OCI-LY1 (cell line): Measurements from ENCODE around the gene L3MBTL3.
"Not testable (repeated sequence)": the region's sequence is repeated elsewhere in the genome, so short reads cannot be mapped to it uniquely, and the experiment has no call there.

Experiments
- H2AFZ ChIP-seq: fragments of 200-600 bp; sonication (generic), shearing (Covaris generic); 2 replicates; pipeline ENCODE4 v1.6.0; 2014; ENCODE audit warnings: antibody characterized with exemption, mild to moderate bottlenecking, low read length
- H3F3A ChIP-seq: fragments of 200-600 bp; sonication (generic), shearing (Covaris generic); 2 replicates; pipeline ENCODE4 v1.6.0; 2014; ENCODE audit warnings: mild to moderate bottlenecking, antibody characterized with exemption, low read length, moderate library complexity; ENCODE audit not compliant: insufficient read depth
- H3K27ac ChIP-seq: fragments of 200-600 bp; sonication (generic); 2 replicates; pipeline ENCODE4 v1.5.1; 2014; ENCODE audit warnings: low read length, mixed run types, mild to moderate bottlenecking, low read depth; ENCODE audit not compliant: poor library complexity, severe bottlenecking
- H3K27me3 ChIP-seq: fragments of 200-600 bp; sonication (generic); 2 replicates; pipeline ENCODE4 v1.6.0; 2014; ENCODE audit warnings: antibody characterized with exemption, mild to moderate bottlenecking, low read length, moderate library complexity; ENCODE audit not compliant: insufficient read depth
- H3K36me3 ChIP-seq: fragments of 200-600 bp; sonication (generic); 2 replicates; pipeline ENCODE4 v1.6.1; 2014; ENCODE audit warnings: mild to moderate bottlenecking, antibody characterized with exemption, low read length, moderate library complexity, mixed read lengths; ENCODE audit not compliant: insufficient read depth
- H3K4me1 ChIP-seq: fragments of 200-600 bp; sonication (generic); 2 replicates; pipeline ENCODE4 v1.5.1; 2014; ENCODE audit warnings: mild to moderate bottlenecking, low read length, moderate library complexity; ENCODE audit not compliant: insufficient read depth, severe bottlenecking
- H3K4me2 ChIP-seq: fragments of 200-600 bp; sonication (generic), shearing (Covaris generic); 2 replicates; pipeline ENCODE4 v1.6.1; 2014; ENCODE audit warnings: low read length
- H3K4me3 ChIP-seq: fragments of 200-600 bp; sonication (generic); 2 replicates; pipeline ENCODE4 v1.5.1; 2014; ENCODE audit warnings: low read length, low read depth, mild to moderate bottlenecking, mixed read lengths; ENCODE audit not compliant: poor library complexity, severe bottlenecking
- H3K79me2 ChIP-seq: fragments of 200-600 bp; shearing (Covaris generic); 2 replicates; pipeline ENCODE4 v1.6.1; 2016; ENCODE audit warnings: mixed run types, low read length, mixed read lengths; ENCODE audit not compliant: insufficient read depth
- H3K9ac ChIP-seq: fragments of 200-600 bp; sonication (generic), shearing (Covaris generic); 2 replicates; pipeline ENCODE4 v1.6.1; 2014; ENCODE audit warnings: mild to moderate bottlenecking, low read length, mixed read lengths
- H3K9me2 ChIP-seq: fragments of 200-600 bp; sonication (generic), shearing (Covaris generic); 2 replicates; pipeline ENCODE4 v1.6.1; 2014; ENCODE audit warnings: low read depth, mild to moderate bottlenecking, low read length, mixed read lengths
- H3K9me3 ChIP-seq: fragments of 200-600 bp; shearing (Covaris generic); 2 replicates; pipeline ENCODE4 v1.6.1; 2014; ENCODE audit warnings: low read length, mixed read lengths
- H4K20me1 ChIP-seq: fragments of 200-600 bp; sonication (generic), shearing (Covaris generic); 2 replicates; pipeline ENCODE4 v1.6.0; 2016; ENCODE audit warnings: mild to moderate bottlenecking, low read length; ENCODE audit not compliant: insufficient read depth
- CTCF ChIP-seq: fragments of 200-600 bp; sonication (generic), shearing (Covaris generic); IDR thresholded peaks from 2 replicates; pipeline ENCODE4 v1.5.1; 2017; ENCODE audit warnings: mild to moderate bottlenecking, antibody characterized with exemption, low read length, moderate library complexity, mixed read lengths
- EZH2 ChIP-seq: fragments of 200-600 bp; sonication (generic), shearing (Covaris generic); IDR thresholded peaks from 2 replicates; pipeline ENCODE4 v1.8.0; 2017; ENCODE audit warnings: borderline replicate concordance, mixed run types, mild to moderate bottlenecking, antibody characterized with exemption, low read length, moderate library complexity, mixed read lengths

Gene L3MBTL3

GRCh38 chr6:130143709-130144108, 125.3 kb downstream of the L3MBTL3 start:
- H3K4me2 ChIP-seq, result no peak overlapping the region

GRCh38 chr6:130147111-130147510, 128.7 kb downstream of the L3MBTL3 start:
- Histone ChIP-seq H3K9me2 (no peaks in the 10 kb centered on the region), H3K9ac (no peak overlapping the region), H3K4me2 (no peak overlapping the region), H3K27me3 (no peaks in the 10 kb centered on the region), H2AFZ (no peak overlapping the region), H3F3A (no peaks in the 10 kb centered on the region), H3K4me1 (no peaks in the 10 kb centered on the region), H3K27ac (no peak overlapping the region), H3K79me2 (no peaks in the 10 kb centered on the region), H3K36me3 (no peaks in the 10 kb centered on the region), H4K20me1 (no peaks in the 10 kb centered on the region), H3K9me3 (no peaks in the 10 kb centered on the region), H3K4me3 (no peak overlapping the region)
- TF ChIP-seq EZH2 (no peak), CTCF (no peak)

More at GRCh38 chr6:130143709-130144108, 125.3 kb downstream of the L3MBTL3 start:
- Histone ChIP-seq H3K27ac (no peak overlapping the region), H4K20me1 (no peaks in the 10 kb centered on the region), H3K4me1 (no peaks in the 10 kb centered on the region), H2AFZ (no peak overlapping the region), H3K4me3 (no peak overlapping the region), H3F3A (no peaks in the 10 kb centered on the region), H3K27me3 (no peaks in the 10 kb centered on the region), H3K9ac (no peak overlapping the region), H3K9me3 (no peaks in the 10 kb centered on the region), H3K9me2 (no peaks in the 10 kb centered on the region), H3K79me2 (no peaks in the 10 kb centered on the region), H3K36me3 (no peaks in the 10 kb centered on the region)
- TF ChIP-seq CTCF, result no peak
- no peak for TF ChIP-seq EZH2

GRCh38 chr6:130148181-130148580, 129.8 kb downstream of the L3MBTL3 start:
- no peak overlapping the region for H3K4me3 ChIP-seq
- H3K9me3 ChIP-seq, result no peaks in the 10 kb centered on the region
- no peaks in the 10 kb centered on the region for H3K36me3 ChIP-seq
- H4K20me1 ChIP-seq, result no peaks in the 10 kb centered on the region
- no peaks in the 10 kb centered on the region for H3K27me3 ChIP-seq
- H3K4me2 ChIP-seq, result no peak overlapping the region
- H3K9ac ChIP-seq, result no peak overlapping the region
- H3K27ac ChIP-seq, result no peak overlapping the region
- no peaks in the 10 kb centered on the region for H3K79me2 ChIP-seq
- no peak for TF ChIP-seq EZH2
- TF ChIP-seq CTCF, result peak; percentile 62; the same call in 1 of the 2 replicates
- no peaks in the 10 kb centered on the region for H3F3A ChIP-seq
- H2AFZ ChIP-seq, result no peak overlapping the region
- no peaks in the 10 kb centered on the region for H3K4me1 ChIP-seq
- H3K9me2 ChIP-seq, result no peaks in the 10 kb centered on the region

GRCh38 chr6:130149016-130149415, 130.6 kb downstream of the L3MBTL3 start:
- not testable (repeated sequence) for H3K4me3 ChIP-seq, H3K9ac ChIP-seq, H3F3A ChIP-seq, H3K27ac ChIP-seq, H3K4me1 ChIP-seq, H3K9me3 ChIP-seq, H3K79me2 ChIP-seq, H3K4me2 ChIP-seq, H3K9me2 ChIP-seq, H2AFZ ChIP-seq, H3K27me3 ChIP-seq, H3K36me3 ChIP-seq, H4K20me1 ChIP-seq
